Tibial artery (tissue), 4 donors: Measurements from ENCODE around the gene WNT3A.

Experiments
- DNase-seq, 2 donors: peaks; one replicate each; pipeline ENCODE4 v3.0.0-alpha.2; 2019
- H3K27ac ChIP-seq, 2 donors: fragments of 200-600 bp; sonication (generic) in 1 of 2; 1 replicate in 1 of 2; 2 replicates in 1 of 2; pipeline ENCODE4 v1.5.1; 2018 to 2019; ENCODE audit warnings: mild to moderate bottlenecking in 1 of 2
- H3K27me3 ChIP-seq, 2 donors: fragments of 200-600 bp; sonication (generic) in 1 of 2; one replicate each; pipeline versions ENCODE4 v1.5.1 to v1.6.0; 2016 to 2019
- H3K36me3 ChIP-seq, 3 donors: fragments of 200-600 bp; sonication (generic) in 2 of 3; one replicate each; pipeline ENCODE4 v1.5.1; 2016 to 2019; ENCODE audit warnings: mild to moderate bottlenecking in 2 of 3
- H3K4me1 ChIP-seq, 4 donors: fragments of 200-600 bp; sonication (generic) in 2 of 4; 1 replicate in 3 of 4; 2 replicates in 1 of 4; pipeline ENCODE4 v1.5.1; 2016 to 2019
- H3K4me3 ChIP-seq, 2 donors: fragments of 200-600 bp; sonication (generic) in 1 of 2; 1 replicate in 1 of 2; 2 replicates in 1 of 2; pipeline ENCODE4 v1.5.1; 2018 to 2019; ENCODE audit warnings: mild to moderate bottlenecking in 2 of 2
- H3K9me3 ChIP-seq, 3 donors: fragments of 200-600 bp; sonication (generic) in 1 of 3; one replicate each; pipeline ENCODE4 v1.5.1; 2016 to 2019
- intact Hi-C: fragments of 100-400 bp; cut with DNase I; formaldehyde crosslinking; loops from one replicate; pipeline ENCODE4 v1.15.0; 2023; ENCODE audit warnings: low total_unique reads
- TF ChIP-seq, protein P1 (sequence below), 2 experiments: fragments of 200-600 bp in 1 of 2; fragments of 450-650 bp in 1 of 2; IDR thresholded peaks; one replicate each; pipeline ENCODE4 v1.5.1; 2017 to 2019; ENCODE audit warnings: antibody characterized with exemption in 2 of 2, mild to moderate bottlenecking in 1 of 2, moderate library complexity in 1 of 2

The WNT3A gene

DNA sequence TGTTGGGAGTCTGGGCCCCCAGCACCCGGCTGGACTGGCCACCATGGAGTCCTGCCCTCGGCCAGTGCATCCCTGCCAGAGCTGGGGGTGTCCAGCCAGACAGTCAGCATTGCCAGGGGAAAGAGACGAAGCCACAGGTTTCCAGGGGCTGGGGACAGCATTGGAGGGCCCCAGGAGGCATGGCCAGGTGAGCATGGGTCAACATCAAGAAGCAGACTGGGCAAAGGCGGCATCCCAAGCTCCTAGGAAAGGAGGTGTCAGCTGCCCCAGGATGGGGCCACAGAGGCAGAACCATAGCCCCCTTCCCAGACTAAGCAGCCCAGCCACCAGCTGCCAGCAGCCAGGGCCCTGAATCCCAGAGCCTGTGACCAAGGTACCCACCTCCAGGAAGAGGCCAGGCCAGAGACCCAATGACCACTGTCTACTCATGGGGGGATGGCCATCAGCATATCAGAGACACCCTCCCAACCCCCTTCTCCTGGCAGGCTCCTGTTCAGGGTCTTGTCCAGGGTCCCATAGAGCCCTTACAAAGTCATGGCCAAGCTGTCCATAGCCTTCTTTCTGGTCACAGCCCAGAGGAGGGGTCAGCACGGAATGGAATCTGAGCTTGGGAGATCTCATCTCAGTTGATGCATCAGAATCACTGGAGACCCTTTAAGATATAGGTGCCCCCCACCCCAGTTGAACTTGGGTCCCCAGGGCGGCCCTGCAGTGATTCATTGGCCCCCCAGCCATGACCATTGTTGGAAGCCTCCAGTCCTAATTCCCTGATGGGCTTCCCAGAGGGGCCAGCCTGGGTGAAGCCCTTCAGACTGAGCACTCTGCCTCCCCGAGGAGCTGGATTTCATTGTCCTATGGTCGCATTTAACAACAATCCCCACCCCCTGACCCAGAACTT lies 32.5 kb downstream of the WNT3A start:
- Histone ChIP-seq H3K9me3 (no peaks in the 10 kb centered on the region), H3K4me1 (peaks cover 0 to 9% (median 4%) of the 10 kb centered on the region in 4 donors), H3K27me3 (peaks cover 0 to 59% of the 10 kb centered on the region in 2 donors), H3K4me3 (no peak overlapping the region), H3K36me3 (no peaks in the 10 kb centered on the region), H3K27ac (no peak overlapping the region)
- TF ChIP-seq, protein P1, sequence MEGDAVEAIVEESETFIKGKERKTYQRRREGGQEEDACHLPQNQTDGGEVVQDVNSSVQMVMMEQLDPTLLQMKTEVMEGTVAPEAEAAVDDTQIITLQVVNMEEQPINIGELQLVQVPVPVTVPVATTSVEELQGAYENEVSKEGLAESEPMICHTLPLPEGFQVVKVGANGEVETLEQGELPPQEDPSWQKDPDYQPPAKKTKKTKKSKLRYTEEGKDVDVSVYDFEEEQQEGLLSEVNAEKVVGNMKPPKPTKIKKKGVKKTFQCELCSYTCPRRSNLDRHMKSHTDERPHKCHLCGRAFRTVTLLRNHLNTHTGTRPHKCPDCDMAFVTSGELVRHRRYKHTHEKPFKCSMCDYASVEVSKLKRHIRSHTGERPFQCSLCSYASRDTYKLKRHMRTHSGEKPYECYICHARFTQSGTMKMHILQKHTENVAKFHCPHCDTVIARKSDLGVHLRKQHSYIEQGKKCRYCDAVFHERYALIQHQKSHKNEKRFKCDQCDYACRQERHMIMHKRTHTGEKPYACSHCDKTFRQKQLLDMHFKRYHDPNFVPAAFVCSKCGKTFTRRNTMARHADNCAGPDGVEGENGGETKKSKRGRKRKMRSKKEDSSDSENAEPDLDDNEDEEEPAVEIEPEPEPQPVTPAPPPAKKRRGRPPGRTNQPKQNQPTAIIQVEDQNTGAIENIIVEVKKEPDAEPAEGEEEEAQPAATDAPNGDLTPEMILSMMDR (IDR thresholded peaks at IDR 0.05): no peak
- intact Hi-C loops: no loop called here
- DNase-seq: peak in 1 of 2 donors; percentile 55

DNA sequence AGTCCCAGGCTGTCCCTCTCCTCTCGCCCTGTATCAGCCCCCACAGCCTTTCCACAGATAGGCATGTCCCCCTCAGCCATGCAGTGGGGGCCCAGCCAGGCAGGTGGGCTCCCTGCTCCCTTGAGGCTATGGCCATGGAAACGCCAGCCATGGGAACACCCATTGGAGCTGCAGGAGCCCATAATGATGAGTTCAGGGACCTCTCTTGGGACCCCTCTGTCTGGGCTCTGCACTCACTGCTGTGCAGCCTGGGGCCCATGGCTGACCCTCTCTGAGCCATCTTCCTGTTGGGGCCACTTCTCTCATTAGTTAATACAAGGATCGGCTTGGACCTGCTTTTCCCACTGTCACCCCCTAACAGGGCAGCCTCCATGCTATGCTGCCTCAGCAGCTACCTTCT lies 33.2 kb downstream of the WNT3A start:
- Histone ChIP-seq H3K36me3 (no peaks in the 10 kb centered on the region), H3K27ac (no peak overlapping the region), H3K27me3 (peaks cover 0 to 56% of the 10 kb centered on the region in 2 donors), H3K4me1 (peaks cover 0 to 9% (median 4%) of the 10 kb centered on the region in 4 donors), H3K4me3 (no peak overlapping the region), H3K9me3 (no peaks in the 10 kb centered on the region)
- intact Hi-C loops: no loop called here
- TF ChIP-seq, protein P1 (IDR thresholded peaks at IDR 0.05): no peak
- DNase-seq: no peak

DNA sequence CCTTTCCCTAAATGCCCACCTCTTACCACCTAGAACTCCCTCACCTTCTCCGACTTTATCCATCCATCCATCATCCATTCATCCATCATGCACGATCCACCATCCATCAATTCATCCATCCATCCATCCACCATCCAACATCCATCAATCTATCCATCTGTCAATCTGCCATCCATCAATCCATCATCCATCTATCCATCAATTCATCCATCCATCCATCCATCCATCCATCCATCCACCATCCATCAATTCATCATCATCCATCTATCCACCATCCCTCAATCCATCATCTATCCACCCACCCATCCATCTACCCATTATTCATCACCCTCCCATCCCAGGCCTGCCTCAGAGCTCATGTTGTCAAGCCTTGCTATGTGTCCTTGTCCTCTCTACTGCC lies 34.5 kb downstream of the WNT3A start:
- Histone ChIP-seq H3K27me3 (peaks cover 0 to 43% of the 10 kb centered on the region in 2 donors), H3K4me1 (peaks cover 0 to 16% (median 4%) of the 10 kb centered on the region in 4 donors), H3K36me3 (no peaks in the 10 kb centered on the region), H3K4me3 (no peak overlapping the region), H3K27ac (no peak overlapping the region), H3K9me3 (no peaks in the 10 kb centered on the region)
- TF ChIP-seq, protein P1 (IDR thresholded peaks at IDR 0.05): no peak
- no peak for DNase-seq
- intact Hi-C loops: no loop called here

DNA sequence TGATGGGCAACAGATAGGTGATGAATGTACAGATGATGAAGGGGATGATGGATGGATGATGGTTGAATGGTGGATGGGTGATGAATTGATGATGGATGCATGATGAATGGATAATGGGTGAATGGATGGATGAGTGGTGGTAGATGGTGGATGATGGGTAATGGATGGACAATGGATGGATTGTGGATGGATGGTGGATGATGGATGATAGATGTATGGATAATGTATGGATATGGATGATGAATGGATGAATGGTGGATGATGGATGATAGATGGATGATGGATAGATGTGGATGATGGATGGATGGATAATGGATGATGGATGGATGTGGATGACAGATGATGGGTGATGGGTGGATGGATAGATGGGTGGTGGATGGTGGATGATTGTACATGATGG lies 35.7 kb downstream of the WNT3A start:
- Histone ChIP-seq H3K27ac (no peak overlapping the region), H3K4me1 (peaks cover 0 to 13% (median 3%) of the 10 kb centered on the region in 4 donors), H3K4me3 (no peak overlapping the region), H3K36me3 (no peaks in the 10 kb centered on the region), H3K9me3 (no peaks in the 10 kb centered on the region), H3K27me3 (peaks cover 0 to 31% of the 10 kb centered on the region in 2 donors)
- intact Hi-C loops: no loop called here
- DNase-seq: no peak
- TF ChIP-seq, protein P1 (IDR thresholded peaks at IDR 0.05): no peak

DNA sequence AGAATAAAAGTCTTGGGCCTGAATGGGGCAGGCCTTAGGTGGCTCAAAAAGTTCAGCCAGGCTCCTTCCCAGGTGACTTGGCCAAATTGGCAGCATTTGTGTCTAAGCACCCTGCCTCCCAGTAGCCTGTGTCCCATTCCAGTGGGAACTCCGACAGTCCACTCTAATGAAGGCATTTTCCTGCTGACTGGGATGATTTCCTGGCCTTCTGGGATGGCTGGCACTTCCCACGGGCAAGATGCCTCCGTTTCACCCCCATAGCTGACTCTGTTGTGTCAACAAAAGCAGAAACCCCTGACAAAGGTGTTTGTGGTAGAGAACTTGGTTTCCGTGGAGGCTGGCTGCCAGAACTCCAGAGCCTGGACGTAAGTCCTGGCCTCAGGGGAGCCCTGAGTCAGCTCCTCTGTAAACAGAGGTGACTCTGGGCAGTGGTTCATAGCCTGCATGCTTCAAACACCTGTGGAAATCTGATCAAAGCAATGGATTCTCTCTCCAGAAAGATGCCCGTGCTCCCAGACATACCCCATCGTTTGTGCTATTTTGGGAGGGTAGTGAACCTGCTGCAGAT lies 36.6 kb downstream of the WNT3A start:
- H3K27ac ChIP-seq: no peak overlapping the region
- DNase-seq: peak in 1 of 2 donors; percentile 46
- TF ChIP-seq, protein P1 (IDR thresholded peaks at IDR 0.05): no peak
- H3K36me3 ChIP-seq: no peaks in the 10 kb centered on the region
- peaks cover 0 to 7% (median 0%) of the 10 kb centered on the region in 4 donors for H3K4me1 ChIP-seq
- H3K9me3 ChIP-seq: no peaks in the 10 kb centered on the region
- intact Hi-C loops: no loop called here
- H3K27me3 ChIP-seq: peaks cover 0 to 28% of the 10 kb centered on the region in 2 donors
- no peak overlapping the region for H3K4me3 ChIP-seq
